Measurements from ENCODE around the gene SYDE1.

The SYDE1 gene

DNA sequence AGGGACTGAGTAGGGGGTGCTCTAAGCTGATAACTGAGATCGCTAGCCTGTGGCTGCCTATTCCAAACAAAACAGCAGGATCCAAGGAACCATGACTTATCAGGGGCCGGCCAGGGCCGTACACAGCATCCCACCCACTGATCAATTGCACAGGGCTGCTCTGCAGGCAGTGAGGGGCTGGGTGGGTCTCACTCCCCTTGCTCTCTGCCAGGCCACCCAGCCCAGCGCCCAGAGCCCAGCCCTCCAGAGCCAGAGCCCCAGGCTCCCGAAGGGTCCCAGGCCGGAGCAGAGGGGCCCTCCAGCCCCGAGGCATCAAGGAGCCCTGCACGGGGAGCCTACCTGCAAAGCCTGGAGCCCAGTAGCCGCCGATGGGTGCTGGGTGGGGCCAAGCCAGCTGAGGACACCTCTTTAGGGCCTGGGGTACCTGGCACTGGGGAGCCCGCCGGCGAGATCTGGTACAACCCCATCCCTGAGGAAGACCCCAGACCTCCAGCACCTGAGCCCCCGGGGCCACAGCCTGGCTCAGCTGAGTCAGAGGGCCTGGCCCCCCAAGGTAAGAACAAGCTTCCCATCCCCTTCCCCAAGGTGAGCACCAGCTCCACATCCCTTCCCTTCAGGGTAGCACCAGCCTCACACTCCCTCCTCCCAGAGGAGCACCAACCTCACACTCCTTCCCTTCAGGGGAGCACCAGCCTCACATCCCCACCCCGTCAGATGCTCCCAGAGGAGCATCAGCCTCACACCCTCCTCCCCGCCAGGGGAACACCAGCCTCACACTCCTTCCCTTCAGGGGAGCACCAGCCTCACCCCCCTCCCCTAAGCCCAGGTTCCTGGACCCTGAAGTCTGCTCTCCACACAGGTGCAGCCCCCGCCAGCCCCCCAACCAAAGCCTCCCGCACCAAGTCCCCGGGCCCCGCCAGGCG lies 1.9 kb downstream of the SYDE1 start:
- no peak for DNase-seq (ENCODE audit: low read depth)

DNA sequence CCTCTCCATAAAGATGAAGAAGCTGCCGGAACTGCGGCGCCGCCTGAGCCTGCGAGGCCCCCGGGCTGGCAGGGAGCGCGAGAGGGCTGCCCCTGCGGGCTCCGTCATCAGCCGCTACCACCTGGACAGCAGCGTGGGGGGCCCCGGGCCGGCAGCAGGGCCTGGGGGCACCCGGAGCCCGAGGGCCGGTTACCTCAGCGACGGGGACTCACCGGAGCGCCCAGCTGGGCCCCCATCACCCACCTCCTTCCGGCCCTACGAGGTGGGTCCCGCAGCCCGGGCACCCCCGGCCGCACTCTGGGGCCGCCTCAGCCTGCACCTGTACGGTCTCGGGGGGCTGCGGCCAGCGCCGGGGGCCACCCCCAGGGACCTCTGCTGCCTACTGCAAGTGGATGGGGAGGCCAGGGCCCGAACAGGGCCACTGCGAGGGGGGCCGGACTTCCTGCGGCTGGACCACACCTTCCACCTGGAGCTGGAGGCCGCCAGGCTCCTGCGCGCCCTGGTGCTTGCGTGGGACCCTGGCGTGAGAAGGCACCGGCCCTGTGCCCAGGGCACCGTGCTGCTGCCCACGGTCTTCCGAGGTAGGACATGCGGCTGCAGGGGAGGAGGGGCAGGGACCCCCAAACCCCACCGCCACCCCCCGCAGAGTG lies 2.7 kb downstream of the SYDE1 start:
- DNase-seq (ENCODE audit: low read depth) = no peak

DNA sequence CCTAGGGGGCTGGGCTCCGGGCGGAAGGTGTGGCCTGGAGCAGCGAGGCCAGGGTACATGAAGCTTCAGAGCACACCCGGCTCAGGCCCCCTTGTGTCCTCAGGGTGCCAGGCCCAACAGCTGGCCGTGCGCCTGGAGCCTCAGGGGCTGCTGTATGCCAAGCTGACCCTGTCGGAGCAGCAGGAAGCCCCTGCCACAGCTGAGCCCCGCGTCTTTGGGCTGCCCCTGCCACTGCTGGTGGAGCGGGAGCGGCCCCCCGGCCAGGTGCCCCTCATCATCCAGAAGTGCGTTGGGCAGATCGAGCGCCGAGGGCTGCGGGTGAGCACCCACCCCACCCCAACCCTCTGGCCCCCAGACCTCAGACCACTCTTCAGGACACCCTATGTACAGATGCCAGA lies 3.2 kb downstream of the SYDE1 start:
- no peak for DNase-seq (ENCODE audit: low read depth)

DNA sequence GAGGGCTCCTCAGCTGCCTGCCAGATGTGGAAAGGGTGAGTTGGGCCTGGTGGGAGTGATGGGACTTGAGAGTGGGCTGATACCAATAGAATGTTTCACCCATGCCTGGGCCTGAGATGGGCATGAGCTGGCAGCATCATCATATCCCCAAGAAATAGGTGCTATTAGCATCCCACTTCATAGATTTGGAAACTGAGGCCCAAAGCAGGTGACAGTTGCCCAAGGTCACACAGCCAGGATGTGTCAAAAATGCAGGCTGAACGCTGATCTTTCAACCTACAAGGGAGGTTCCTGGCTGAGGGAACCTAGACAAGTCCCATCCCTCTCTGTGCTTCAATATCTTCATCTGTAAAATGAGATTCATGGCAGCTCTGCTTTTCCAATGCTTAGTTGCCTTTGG lies 4.6 kb downstream of the SYDE1 start:
- no peak for DNase-seq (ENCODE audit: low read depth)

DNA sequence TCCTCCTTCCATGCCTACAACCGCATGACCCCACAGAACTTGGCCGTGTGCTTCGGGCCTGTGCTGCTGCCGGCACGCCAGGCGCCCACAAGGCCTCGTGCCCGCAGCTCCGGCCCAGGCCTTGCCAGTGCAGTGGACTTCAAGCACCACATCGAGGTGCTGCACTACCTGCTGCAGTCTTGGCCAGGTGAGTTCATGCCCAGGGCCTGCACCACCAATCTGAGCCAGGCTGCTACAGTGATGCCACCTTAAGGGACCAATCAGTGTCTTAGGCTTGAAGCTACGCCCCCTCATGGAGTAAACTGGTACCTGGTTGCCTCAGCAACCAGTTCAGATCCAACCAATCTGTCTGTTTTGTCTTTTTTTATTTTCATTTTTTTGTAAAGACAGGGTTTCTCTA lies 5.2 kb downstream of the SYDE1 start:
- DNase-seq (ENCODE audit: low read depth) = no peak

DNA sequence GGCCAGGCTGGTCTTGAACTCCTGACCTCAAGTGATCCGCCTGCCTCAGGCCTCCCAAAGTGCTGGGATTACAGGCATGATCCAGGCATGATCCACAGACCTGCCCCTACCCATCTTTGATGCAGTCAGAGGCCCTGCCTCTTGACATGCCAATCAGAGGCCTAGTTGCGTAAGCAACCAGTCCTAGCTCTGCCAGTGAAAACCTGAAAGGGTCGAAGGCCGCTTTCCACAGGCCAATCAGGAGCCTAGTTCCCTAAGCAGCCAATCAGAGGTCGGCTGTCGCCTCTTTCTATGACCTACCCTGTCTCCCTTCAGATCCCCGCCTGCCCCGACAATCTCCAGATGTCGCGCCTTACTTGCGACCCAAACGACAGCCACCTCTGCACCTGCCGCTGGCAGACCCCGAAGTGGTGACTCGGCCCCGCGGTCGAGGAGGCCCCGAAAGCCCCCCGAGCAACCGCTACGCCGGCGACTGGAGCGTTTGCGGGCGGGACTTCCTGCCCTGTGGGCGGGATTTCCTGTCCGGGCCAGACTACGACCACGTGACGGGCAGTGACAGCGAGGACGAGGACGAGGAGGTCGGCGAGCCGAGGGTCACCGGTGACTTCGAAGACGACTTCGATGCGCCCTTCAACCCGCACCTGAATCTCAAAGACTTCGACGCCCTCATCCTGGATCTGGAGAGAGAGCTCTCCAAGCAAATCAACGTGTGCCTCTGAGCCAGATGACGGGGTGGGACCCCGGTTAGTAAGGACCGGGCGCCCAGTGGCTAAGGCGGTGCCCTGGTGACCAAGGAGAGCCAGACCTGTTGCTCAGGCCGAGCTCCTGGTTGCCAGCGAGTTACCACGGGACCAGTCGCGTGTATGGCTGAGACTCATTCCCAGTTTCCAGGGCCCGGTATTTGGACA lies 6.3 kb downstream of the SYDE1 start:
- DNase-seq (ENCODE audit: low read depth) = no peak

DNA sequence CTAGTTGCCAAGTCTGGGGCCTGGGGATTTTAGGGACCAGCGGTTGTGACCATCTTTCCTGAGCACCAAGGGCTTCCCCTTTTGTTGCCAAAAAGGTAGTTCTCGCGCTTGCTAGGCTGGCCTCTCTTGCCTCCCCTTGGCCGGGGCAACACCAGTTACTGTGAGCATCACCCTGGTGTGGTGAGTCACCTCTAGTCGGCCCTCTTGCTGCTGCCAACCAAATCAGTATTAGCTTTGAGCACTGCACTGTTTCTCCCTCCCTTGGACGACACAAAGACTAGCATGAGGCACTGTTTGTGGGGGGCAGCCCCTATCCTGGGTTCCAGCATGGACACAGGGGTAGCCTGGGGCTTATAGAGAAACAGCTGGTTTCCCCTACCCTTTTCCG lies 6.9 kb downstream of the SYDE1 start:
- no peak for DNase-seq (ENCODE audit: low read depth)

DNA sequence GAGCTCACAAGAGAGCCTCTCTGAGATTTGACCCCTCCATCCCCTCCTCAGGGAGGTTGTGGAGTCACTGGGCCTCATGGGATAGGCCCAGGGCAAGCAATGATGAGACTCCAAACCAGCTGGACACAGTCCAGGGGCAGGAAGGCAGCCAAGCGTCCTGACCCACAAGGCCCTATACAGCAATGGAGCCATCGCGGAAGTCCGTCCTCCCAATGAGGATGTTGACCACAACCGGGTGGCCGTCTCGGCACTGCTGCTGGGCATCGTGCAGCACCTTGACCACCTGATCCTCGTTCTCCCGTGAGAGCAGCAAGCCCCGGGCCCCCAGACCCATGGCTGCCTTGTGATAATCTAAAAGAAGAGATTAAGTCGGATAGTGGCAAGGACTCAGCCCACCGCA lies 7.9 kb downstream of the SYDE1 start:
- no peak for DNase-seq (ENCODE audit: low read depth)

DNA sequence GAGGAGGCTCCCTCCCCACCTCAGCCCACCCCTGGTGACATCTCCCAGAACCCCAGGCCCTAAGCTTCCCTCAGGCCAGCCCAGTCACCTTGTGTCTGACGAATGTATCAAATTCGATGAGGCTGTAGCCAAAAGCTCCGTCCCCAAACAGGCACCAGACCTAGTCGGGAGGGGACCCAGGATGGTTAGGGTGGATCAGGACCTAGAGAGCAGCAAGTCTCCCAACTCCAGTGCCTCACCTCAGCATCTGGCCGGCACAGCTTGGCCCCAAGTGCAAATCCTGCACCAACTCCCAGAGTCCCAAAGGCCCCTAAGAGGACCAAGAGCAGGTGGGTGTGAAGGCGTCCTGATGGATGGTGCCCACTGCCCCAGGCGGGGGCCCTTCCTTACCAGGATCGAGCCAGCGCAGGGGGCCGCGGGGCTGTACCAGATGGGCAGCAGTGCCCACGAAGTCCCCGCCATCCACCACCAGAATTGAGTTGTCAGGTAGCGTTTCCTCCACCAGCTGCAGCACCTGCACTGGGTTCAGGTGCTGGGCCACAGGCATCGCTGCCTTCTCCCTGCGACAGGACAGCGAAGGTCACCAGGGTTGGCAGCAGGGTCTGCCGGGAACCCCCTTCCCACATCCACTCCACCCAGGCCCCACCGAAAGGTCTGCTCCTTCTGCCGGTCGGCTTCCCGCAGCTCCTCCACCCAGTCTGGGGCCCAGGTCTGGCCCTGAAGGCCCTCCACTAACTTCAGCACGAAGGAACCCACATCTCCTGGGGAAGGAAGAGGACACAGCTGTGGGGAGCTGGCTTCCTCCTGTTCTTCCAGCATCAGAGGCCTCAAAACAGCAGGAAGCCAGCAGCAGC lies 8.8 kb downstream of the SYDE1 start:
- no peak for DNase-seq (ENCODE audit: low read depth)

DNA sequence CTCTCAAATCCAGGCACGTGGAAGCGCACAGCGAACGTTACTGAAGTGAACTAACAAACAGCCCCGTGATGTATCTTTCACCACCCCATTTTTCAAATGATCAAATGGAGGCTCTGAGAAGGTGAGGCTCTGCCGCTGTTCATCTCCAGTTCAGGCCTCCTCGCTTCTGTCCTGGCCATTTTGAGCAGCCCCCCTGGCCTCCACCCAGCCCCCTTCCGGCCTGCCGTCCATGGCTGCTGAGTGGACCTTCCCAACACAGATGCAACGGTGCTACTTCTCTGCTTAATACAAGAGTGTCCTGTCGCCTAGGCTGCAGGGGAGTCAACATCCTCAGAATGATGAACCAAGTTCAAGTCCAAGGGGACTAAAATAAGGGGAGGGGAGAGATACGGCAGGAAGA lies 9.7 kb downstream of the SYDE1 start:
- no peak for DNase-seq (ENCODE audit: low read depth)

DNA sequence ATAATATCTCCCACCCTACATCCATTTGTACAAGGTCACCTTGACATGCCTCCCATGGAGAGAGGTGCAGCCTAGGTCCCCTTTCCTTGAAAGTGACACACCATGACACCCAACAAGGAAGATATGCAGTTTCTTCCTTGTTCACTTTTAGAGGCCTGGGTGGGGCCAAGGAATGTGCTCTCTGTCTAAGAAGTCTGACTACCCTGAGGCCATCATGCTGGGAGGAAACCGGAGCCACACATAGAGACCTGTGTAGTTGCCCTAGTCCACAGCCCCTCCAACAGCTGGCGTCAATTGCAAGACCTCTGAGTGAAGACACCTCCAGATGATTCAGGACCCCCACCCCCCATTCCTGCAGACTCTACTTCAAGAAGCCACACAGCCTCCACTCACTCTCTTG lies 11.0 kb downstream of the SYDE1 start:
- no peak for DNase-seq (ENCODE audit: low read depth)

DNA sequence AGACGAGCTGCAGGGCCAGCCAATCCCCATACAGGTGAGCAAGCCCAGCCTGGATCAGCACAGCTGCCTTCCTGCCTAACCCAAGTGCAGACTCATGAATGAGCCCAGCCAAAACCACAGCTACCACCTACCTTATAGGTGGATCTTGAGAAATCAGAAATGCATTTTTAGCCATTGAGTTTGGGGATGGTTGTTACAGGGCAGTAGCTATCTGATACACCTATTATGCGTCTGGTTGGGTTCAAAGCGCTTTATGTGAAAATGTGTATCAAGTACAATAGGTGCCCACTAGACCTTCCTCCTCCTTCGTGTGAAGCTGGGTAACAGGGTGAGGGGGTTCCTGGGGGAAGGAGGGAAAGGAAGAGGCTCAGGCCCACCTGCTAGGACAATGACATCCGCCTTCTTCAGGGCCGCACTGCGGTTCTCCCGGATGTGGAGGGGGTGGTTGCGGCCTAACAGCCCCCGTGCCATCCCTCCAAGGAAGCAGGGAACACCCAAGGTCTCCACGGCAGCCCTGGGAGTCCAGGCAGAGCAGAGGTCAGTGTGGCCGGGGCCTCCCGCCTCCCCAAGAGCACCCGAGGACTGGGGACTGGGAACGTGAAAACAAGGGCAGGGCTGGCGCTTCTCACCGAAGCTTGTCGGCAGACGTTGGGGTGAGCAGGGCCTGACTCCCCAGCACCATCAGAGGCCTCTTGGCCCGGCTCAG lies 11.7 kb downstream of the SYDE1 start:
- DNase-seq (ENCODE audit: low read depth) = no peak

DNA sequence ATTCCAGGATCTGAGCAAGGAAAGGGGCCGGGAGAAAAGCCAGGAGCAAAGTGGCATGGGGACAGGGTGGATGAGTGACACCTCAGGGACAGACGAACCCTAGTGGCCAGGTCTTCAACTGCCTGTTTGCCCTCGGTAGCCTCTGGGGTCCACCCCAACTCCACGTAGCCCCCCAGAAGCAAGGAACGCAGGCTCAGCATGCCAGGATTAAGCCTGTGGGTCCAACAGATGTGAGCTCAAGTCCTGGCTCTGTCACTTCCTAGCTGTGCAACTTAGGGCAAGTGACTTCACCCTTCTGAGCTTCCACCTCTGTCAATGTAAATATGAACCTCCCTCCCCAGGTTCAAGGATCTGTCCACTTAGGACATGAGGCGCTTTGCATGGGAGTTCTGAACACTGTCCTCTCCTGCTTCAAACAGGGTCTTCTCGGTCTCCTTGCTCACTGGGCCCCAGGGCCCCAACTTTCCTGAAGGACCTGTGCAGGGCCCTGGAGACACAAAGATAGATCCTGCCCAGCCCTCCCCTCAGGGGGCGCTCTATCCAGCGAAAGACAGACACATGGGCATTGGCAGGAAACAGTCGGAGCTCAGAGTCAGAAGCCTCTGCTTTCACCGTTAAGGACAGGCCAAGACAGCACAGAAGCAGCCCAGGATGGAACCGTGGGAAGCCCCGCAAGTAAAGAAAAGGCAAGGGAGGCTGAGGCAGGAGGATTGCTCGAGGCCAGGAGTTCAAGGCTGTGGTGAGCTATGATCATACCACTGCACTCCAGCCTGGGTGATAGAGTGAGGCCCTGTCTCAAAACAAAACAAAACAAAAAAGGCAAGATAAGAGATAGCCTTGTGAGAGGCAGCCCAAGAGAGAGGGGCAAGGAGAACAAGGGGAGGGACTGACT lies 13.2 kb downstream of the SYDE1 start:
- DNase-seq (ENCODE audit: low read depth) = no peak

DNA sequence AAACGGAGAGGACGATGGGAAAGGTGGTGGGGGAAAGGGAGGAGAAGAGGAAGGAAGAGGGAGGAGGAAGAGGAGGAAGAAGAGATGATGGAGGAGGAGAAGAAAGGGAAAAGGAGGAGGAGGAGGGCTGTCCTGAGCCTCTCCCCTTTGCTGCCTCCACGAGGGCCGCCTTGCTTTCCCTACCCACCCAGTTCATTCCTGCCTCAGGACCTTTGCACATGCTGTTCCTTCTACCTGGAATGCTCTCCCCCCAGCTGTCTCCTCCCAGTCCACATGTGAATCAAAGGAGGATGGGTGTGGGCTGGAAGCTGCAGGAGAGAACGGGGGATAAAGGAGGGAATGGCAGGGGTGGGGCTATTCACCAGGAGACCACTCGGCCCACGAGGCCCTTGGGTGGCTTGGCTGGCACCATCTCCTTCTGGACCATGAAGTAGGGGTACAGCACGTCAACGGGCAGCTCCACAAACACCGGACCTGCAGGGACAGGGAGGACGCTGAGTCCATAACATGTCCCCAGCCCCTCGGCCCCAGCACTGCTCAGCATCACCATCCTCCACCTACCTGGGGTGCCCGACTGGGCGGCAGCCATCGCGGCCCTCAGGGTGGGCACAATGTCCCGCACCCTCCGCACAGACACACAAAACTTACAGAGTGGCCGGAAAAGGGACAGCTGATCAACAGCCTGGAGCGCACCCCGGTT lies 15.3 kb downstream of the SYDE1 start:
- no peak for DNase-seq (ENCODE audit: low read depth)

DNA sequence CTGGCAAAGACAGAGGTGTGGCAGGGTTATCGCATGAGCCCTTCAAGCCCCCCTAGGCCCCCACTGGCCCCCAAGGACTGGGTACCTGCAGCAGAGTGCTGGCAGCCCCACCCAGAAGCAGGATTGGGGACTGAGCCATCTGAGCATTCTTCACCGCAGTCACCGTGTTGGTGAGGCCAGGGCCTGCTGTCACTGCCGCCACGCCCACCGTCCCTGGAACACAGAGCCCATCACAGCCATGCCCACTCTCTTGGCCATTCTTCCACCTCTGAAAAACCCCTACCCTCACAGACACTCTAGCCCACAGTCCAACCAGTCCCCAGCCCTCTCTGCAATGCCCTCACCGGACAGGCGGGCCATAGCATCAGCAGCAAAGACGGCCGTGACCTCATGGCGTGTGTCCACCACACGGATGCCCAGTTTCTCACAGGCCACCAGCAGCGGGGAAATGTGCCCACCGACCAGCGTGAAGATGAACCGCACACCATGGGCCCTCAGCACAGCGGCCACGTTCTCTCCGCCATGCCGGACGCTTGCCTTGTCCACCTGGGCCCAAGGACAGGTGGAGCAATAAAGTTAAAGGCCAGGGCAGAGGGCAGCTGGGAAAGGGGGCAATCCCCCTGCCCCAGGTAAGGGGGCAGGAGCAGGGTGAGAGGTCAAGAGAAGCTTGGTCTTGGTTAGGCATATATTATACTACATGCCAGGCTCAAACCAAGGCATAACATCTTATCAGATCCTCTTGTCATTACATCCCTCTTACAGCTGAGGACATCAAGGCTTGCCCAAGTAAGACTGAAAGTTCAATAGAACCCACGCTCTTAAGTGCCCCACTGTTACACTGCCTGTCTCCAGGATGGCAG lies 16.1 kb downstream of the SYDE1 start:
- DNase-seq (ENCODE audit: low read depth) = no peak

DNA sequence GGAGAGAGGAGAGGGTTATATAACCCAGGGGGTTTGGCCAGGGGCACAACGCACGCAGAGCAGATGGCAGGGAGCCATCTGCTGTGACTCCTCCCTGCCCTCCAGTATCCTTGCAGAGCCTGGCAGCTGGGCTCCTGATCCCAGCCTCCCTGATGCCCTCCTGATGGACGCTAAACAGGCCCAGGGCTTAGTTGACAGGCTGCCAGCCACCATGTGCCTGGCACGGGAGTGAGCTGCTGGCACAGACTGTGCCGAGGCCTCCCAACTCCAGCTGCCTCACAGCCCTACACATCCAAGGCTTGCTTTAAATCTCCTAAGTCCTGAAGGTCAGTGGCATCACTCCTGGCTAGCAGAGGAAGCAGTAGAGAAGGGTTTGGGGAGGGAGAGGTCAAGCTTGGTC lies 16.7 kb downstream of the SYDE1 start:
- no peak for DNase-seq (ENCODE audit: low read depth)

DNA sequence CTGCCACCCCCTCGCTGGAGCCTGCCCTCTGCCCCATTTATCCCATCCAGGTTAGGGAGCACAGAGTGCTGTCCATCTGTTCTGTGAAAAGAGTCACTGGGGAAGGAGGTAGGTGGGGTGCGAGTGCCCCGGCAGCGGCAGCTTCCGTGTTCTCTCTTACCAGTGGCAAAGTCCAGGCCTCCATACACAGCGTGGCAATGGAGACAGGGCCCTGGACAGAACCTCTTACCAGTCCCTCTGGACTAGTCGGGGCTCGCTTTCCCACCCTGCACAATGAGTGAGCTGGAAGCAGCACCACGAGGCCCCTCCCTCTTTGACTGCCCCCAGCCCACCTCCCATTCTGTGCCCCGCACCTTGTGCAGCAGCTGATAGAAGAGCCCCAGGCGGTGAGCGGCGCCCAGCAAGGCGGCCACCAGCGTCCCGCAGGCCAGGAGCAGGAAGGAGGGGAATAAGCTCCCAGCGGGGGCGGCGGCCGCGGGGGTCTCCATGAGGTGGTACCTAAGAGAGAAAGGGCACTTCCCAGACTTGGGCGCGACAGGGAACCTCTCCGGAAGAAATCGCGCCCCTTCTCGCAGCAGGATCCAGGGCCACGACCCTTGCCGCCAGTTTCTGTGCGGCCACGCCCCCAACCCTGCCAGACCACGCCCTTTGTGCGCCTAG lies 17.5 kb downstream of the SYDE1 start:
- DNase-seq (ENCODE audit: low read depth) = no peak

Data from stimulated activated CD8-positive, alpha-beta memory T cell treated with anti-CD3 and anti-CD28 coated beads, Interleukin-12 subunit alpha, Interleukin-12 subunit beta, amount 100 ng/mL, for 4 hours (primary cell).